Upper lobe of left lung (tissue), 6 donors: ENCODE data around the gene USP48. TPM values are rescaled to one million over a fixed set of nuclear protein-coding genes. Genes with fewer than 3 reads are reported as not detected.

Source experiments
- ATAC-seq, 2 donors: fragments of 200-7000 bp; cut with Tn5 transposase; one replicate each; pipeline ENCODE4 v1.9.1; 2022; ENCODE audit warnings: mild to moderate bottlenecking in 2 of 2, moderate library complexity in 2 of 2; ENCODE audit not compliant: low FRiP score in 2 of 2
- DNase-seq, 2 donors: peaks; one replicate each; pipeline ENCODE4 v3.0.0-alpha.2; 2019 to 2020
- H3K27ac ChIP-seq, 4 donors: fragments of 200-600 bp; sonication (generic); one replicate each; pipeline ENCODE4 v1.5.1; 2016 to 2019
- H3K27me3 ChIP-seq, 4 donors: fragments of 200-600 bp; sonication (generic); one replicate each; pipeline ENCODE4 v1.5.1; 2017 to 2019
- H3K36me3 ChIP-seq, 4 donors: fragments of 200-600 bp; sonication (generic); one replicate each; pipeline ENCODE4 v1.5.1; 2016 to 2019
- H3K4me1 ChIP-seq, 4 donors: fragments of 200-600 bp; sonication (generic); one replicate each; pipeline ENCODE4 v1.5.1; 2018 to 2019
- H3K4me3 ChIP-seq, 4 donors: fragments of 200-600 bp; sonication (generic); one replicate each; pipeline ENCODE4 v1.5.1; 2017 to 2019; ENCODE audit warnings: mild to moderate bottlenecking in 2 of 4, moderate library complexity in 1 of 4
- H3K9me3 ChIP-seq, 4 donors: fragments of 200-600 bp; sonication (generic); one replicate each; pipeline ENCODE4 v1.5.1; 2018 to 2019
- EP300 ChIP-seq, 4 donors: sonication (generic); formaldehyde crosslinking; IDR thresholded peaks; one replicate each; pipeline ENCODE4 v1.5.1; 2017; ENCODE audit warnings: antibody characterized with exemption in 4 of 4, control low read depth in 2 of 4
- POLR2A ChIP-seq, 4 donors: fragments of 450-650 bp; IDR thresholded peaks; one replicate each; pipeline ENCODE4 v1.5.1; 2016 to 2017; ENCODE audit warnings: antibody characterized with exemption in 4 of 4, mild to moderate bottlenecking in 2 of 4
- POLR2AphosphoS5 ChIP-seq, 2 donors: sonication (generic); formaldehyde crosslinking; IDR thresholded peaks; one replicate each; pipeline ENCODE4 v1.5.1; 2017; ENCODE audit warnings: antibody characterized with exemption in 2 of 2
- WGBS, 2 donors: methylation state at CpG; one replicate each; pipeline ENCODE4 v1.1.5; 2017 to 2018; 5-methylcytosine and 5-hydroxymethylcytosine counted together
- total RNA-seq, 6 donors: library from RNA; depleted of rRNA in 4 of 6; stranded (reverse); fragments of >200 nt in 4 of 6; gene quantifications; one replicate each; pipeline versions ENCODE4 v1.1.0 to v1.2.1, GENCODE V29; 2016 to 2021
- TF ChIP-seq, protein P1 (sequence below), 6 experiments: fragments of 450-650 bp in 4 of 6; fragments of 200-600 bp in 2 of 6; sonication (generic) in 2 of 6; IDR thresholded peaks; one replicate each; pipeline ENCODE4 v1.5.1; 2016 to 2019; ENCODE audit warnings: antibody characterized with exemption in 6 of 6
- donor health status: DM: no; HTN: no; CAD: no; lungs with moderate emphysema.
- donor health status: DM: no; HTN: yes; CAD: no; lungs with severe emphysema.

Gene USP48
- total RNA-seq, 6 donors from 2014 or later = 39.1 to 173 (median 53.4) TPM

DNA sequence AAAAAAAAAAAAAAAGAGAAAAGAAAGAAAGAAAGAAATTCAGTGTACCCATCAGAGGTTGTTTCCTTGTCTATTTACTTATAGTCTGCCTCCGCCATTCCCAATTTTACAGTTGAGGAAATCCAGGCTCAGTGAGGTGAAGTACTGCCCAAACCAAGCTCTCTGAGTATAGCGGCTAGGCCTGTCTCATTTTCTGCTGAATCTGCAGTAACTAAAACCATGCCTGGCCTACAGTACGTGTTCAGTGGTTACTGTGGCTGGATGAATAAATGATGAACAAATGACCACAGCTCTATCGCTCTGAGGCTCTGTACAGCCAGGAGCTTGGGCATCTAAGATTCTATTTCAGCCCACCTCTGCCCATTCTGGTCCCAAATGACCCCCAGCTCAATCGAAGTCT is 138.0 kb downstream of the USP48 start:
- ATAC-seq (no peak), DNase-seq (no peak)
- TF ChIP-seq, protein P1, sequence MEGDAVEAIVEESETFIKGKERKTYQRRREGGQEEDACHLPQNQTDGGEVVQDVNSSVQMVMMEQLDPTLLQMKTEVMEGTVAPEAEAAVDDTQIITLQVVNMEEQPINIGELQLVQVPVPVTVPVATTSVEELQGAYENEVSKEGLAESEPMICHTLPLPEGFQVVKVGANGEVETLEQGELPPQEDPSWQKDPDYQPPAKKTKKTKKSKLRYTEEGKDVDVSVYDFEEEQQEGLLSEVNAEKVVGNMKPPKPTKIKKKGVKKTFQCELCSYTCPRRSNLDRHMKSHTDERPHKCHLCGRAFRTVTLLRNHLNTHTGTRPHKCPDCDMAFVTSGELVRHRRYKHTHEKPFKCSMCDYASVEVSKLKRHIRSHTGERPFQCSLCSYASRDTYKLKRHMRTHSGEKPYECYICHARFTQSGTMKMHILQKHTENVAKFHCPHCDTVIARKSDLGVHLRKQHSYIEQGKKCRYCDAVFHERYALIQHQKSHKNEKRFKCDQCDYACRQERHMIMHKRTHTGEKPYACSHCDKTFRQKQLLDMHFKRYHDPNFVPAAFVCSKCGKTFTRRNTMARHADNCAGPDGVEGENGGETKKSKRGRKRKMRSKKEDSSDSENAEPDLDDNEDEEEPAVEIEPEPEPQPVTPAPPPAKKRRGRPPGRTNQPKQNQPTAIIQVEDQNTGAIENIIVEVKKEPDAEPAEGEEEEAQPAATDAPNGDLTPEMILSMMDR (IDR thresholded peaks at IDR 0.05) = no peak
- TF ChIP-seq EP300 (IDR thresholded peaks at IDR 0.05) = no peak
- no peak for TF ChIP-seq POLR2AphosphoS5 (IDR thresholded peaks at IDR 0.05)
- TF ChIP-seq POLR2A (IDR thresholded peaks at IDR 0.05) = no peak
- H3K27ac ChIP-seq = no peak overlapping the region
- H3K9me3 ChIP-seq = no peaks in the 10 kb centered on the region
- H3K4me3 ChIP-seq = no peak overlapping the region
- peaks cover 0 to 8% (median 0%) of the 10 kb centered on the region in 4 donors for H3K27me3 ChIP-seq
- WGBS, 2 donors = 78 to 81% methylated on average over 5 of the region's 5 CpGs
- no peaks in the 10 kb centered on the region for H3K36me3 ChIP-seq
- no peaks in the 10 kb centered on the region for H3K4me1 ChIP-seq

DNA sequence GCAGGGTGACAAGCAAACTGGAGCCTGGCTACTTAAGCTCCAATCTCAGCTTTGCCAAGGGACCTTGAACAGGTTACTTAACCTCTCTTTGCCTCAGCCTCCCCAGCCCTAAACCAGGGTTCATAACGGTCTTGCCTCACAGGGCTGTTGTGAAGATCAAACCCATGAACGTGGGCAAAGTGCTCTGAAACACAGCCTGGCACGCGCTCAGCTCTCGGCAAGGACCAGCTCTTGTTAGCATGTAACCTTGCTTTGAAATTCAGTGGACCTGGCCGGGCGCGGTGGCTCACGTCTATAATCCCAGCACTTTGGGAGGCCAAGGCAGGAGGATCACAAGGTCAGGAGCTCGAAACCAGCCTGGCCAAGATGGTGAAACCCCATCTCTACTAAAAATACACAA is 138.6 kb downstream of the USP48 start:
- Histone ChIP-seq H3K27ac (no peak overlapping the region), H3K36me3 (no peaks in the 10 kb centered on the region), H3K27me3 (peaks cover 0 to 8% (median 0%) of the 10 kb centered on the region in 4 donors), H3K9me3 (no peaks in the 10 kb centered on the region), H3K4me3 (no peak overlapping the region), H3K4me1 (peaks cover 0 to under 1% (median 0%) of the 10 kb centered on the region in 4 donors)
- 87 to 88% methylated on average over 9 to 10 of the region's 10 CpGs for WGBS, 2 donors
- ATAC-seq (no peak), DNase-seq (no peak)
- no peak for TF ChIP-seq POLR2AphosphoS5 (IDR thresholded peaks at IDR 0.05)
- no peak for TF ChIP-seq POLR2A (IDR thresholded peaks at IDR 0.05)
- TF ChIP-seq EP300 (IDR thresholded peaks at IDR 0.05) = no peak
- TF ChIP-seq, protein P1 (IDR thresholded peaks at IDR 0.05) = no peak

DNA sequence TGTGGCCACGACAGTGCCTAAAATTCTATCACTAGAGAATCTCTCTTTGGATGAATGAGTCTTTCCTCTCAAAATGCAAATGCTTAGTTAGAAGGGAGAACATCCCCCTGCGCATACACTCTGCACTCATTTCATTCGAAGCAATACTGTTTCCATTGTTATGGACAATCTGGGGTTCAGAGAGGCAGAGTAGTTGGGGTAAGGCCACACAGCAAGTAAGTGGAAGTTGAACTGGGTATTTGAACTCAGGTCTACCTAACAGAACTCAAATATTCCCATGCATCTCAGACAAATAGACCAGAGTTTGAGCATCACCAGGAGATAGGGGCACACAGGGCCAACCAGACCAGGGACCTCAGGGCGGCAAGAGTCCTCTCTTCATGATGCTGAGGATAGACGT is 139.3 kb downstream of the USP48 start:
- DNase-seq = no peak
- Histone ChIP-seq H3K9me3 (no peaks in the 10 kb centered on the region), H3K4me3 (no peak overlapping the region), H3K4me1 (peaks cover 0 to 7% (median 0%) of the 10 kb centered on the region in 4 donors), H3K36me3 (no peaks in the 10 kb centered on the region), H3K27me3 (peaks cover 0 to 3% (median 0%) of the 10 kb centered on the region in 4 donors), H3K27ac (no peak overlapping the region)
- WGBS, 2 donors = 87 to 88% methylated on average over 5 of the region's 5 CpGs
- no peak for ATAC-seq
- TF ChIP-seq EP300 (IDR thresholded peaks at IDR 0.05) (no peak), POLR2A (IDR thresholded peaks at IDR 0.05) (no peak), POLR2AphosphoS5 (IDR thresholded peaks at IDR 0.05) (no peak)
- TF ChIP-seq, protein P1 (IDR thresholded peaks at IDR 0.05) = no peak

DNA sequence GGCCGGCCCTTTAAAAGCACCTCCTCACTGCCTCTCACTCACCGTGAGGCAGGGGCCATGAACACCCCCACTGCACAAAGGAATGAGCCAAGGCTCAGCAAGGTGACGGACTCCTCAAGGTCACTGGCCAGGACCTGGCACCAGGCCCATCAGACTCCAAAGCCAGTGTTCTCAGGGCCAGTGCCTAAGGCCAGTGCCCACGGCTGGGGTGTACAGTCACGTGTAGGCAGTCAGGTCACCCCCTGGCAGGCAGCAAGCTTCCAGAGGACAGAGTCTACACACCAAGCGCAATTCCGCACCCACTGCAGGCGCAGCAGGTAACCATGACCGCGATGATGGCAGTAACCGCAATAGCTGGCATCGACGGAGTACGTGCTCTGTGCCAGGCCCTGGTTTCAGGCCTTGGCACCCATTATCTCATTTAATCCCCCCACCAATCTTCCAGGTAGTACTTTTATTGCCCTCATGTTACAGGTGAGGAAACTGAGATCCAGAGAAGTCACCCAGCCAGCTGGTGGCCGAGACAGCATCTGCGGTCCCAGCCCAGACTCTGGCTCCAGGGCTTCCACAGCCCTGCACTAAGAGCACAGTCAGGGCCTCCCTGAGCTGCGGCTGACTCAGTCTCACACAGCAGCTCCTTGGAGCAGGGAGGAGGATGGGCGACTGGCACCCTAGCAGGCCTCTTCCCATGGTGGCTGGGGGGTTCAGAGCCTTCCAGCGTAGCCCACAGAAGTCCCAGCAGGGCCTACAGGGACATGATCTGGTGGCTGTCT is 140.8 kb downstream of the USP48 start:
- H3K27me3 ChIP-seq = no peaks in the 10 kb centered on the region
- TF ChIP-seq POLR2A (IDR thresholded peaks at IDR 0.05) (no peak), POLR2AphosphoS5 (IDR thresholded peaks at IDR 0.05) (no peak), EP300 (IDR thresholded peaks at IDR 0.05) (no peak)
- TF ChIP-seq, protein P1 (IDR thresholded peaks at IDR 0.05) = no peak
- no peak overlapping the region for H3K4me3 ChIP-seq
- 87 to 93% methylated on average over 10 to 19 of the region's 19 CpGs for WGBS, 2 donors
- no peaks in the 10 kb centered on the region for H3K36me3 ChIP-seq
- DNase-seq (no peak), ATAC-seq (no peak)
- H3K4me1 ChIP-seq = peaks cover 0 to 7% (median 0%) of the 10 kb centered on the region in 4 donors
- no peaks in the 10 kb centered on the region for H3K9me3 ChIP-seq
- H3K27ac ChIP-seq = no peak overlapping the region

DNA sequence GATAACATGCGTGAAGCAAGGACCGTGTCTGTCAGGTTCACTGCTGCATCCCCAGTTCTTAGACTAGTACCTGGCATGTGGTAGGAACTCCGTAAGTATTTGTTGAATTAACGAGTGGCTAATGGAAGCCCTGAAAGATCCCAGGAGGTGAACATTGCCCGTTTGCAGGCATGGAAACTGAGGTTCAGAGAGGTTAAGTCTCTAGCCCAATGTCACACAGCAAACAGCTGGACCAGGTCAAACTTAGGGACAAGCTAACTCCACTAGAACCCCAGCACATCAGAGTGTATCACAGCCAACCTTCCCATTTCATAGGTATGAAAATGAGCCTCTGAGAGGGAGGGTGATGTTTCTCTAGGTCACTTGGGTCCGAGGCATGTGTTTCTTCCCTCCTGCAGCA is 141.4 kb downstream of the USP48 start:
- Histone ChIP-seq H3K27me3 (no peaks in the 10 kb centered on the region), H3K27ac (no peak overlapping the region), H3K9me3 (no peaks in the 10 kb centered on the region), H3K36me3 (no peaks in the 10 kb centered on the region), H3K4me1 (peaks cover 0 to 7% (median 0%) of the 10 kb centered on the region in 4 donors), H3K4me3 (no peak overlapping the region)
- 83 to 89% methylated on average over 6 of the region's 6 CpGs for WGBS, 2 donors
- TF ChIP-seq, protein P1 (IDR thresholded peaks at IDR 0.05) = no peak
- TF ChIP-seq POLR2A (IDR thresholded peaks at IDR 0.05) (no peak), POLR2AphosphoS5 (IDR thresholded peaks at IDR 0.05) (no peak), EP300 (IDR thresholded peaks at IDR 0.05) (no peak)
- DNase-seq (no peak), ATAC-seq (no peak)
